Ishikawa (cell line): ENCODE measurements around the gene CORO1C.

Experiments used
- CEBPB ChIP-seq: IDR thresholded peaks from 2 replicates; pipeline ENCODE4 v1.6.1; 2012
- CREB1 ChIP-seq: IDR thresholded peaks from 2 replicates; pipeline ENCODE4 v1.6.1; 2012; ENCODE audit warnings: low read depth
- EGR1 ChIP-seq: IDR thresholded peaks from 2 replicates; pipeline ENCODE4 v1.6.1; 2012
- EP300 ChIP-seq: IDR thresholded peaks from 2 replicates; pipeline ENCODE4 v1.6.1; 2012; ENCODE audit warnings: borderline replicate concordance
- FOXM1 ChIP-seq: IDR thresholded peaks from 2 replicates; pipeline ENCODE4 v1.6.1; 2012; ENCODE audit warnings: low read depth, borderline replicate concordance
- MAX ChIP-seq: IDR thresholded peaks from 2 replicates; pipeline ENCODE4 v1.6.1; 2012
- NFIC ChIP-seq: IDR thresholded peaks from 2 replicates; pipeline ENCODE4 v1.6.1; 2012
- RAD21 ChIP-seq: IDR thresholded peaks from 2 replicates; pipeline ENCODE4 v1.6.1; 2012; ENCODE audit warnings: low read depth
- REST ChIP-seq: IDR thresholded peaks from 2 replicates; pipeline ENCODE4 v1.6.1; 2012; ENCODE audit warnings: low read depth, mild to moderate bottlenecking
- TAF1 ChIP-seq: IDR thresholded peaks from 2 replicates; pipeline ENCODE4 v1.6.1; 2012; ENCODE audit warnings: low read depth, mild to moderate bottlenecking
- TCF12 ChIP-seq: IDR thresholded peaks from 2 replicates; pipeline ENCODE4 v1.6.1; 2012; ENCODE audit warnings: low read depth
- TEAD4 ChIP-seq: IDR thresholded peaks from 2 replicates; pipeline ENCODE4 v1.6.1; 2012
- USF1 ChIP-seq: IDR thresholded peaks from 2 replicates; pipeline ENCODE4 v1.6.1; 2012
- YY1 ChIP-seq: IDR thresholded peaks from 2 replicates; pipeline ENCODE4 v1.6.1; 2012; ENCODE audit warnings: low read depth
- ZBTB7A ChIP-seq: IDR thresholded peaks from 2 replicates; pipeline ENCODE4 v1.6.1; 2012; ENCODE audit warnings: low read depth

The CORO1C gene

GRCh38 chr12:108608616-108609015 is 122.7 kb downstream of the CORO1C start:
- TF ChIP-seq TCF12 (no peak), NFIC (no peak), TEAD4 (no peak), FOXM1 (no peak), EGR1 (no peak), EP300 (no peak), USF1 (no peak), TAF1 (no peak), CREB1 (no peak), MAX (no peak), ZBTB7A (no peak), REST (no peak), YY1 (no peak), RAD21 (no peak), CEBPB (no peak)

GRCh38 chr12:108607981-108608600 is 123.2 kb downstream of the CORO1C start:
- TF ChIP-seq REST, result no peak
- TF ChIP-seq TAF1, result no peak
- no peak for TF ChIP-seq USF1
- no peak for TF ChIP-seq RAD21
- no peak for TF ChIP-seq ZBTB7A
- no peak for TF ChIP-seq TCF12
- no peak for TF ChIP-seq EP300
- TF ChIP-seq YY1, result no peak
- no peak for TF ChIP-seq TEAD4
- TF ChIP-seq NFIC, result no peak
- TF ChIP-seq MAX, result no peak
- TF ChIP-seq EGR1, result no peak
- TF ChIP-seq CREB1, result no peak
- TF ChIP-seq FOXM1, result no peak
- TF ChIP-seq CEBPB, result no peak

- TF ChIP-seq TCF12 (no peak), REST (no peak), RAD21 (no peak), FOXM1 (no peak), USF1 (no peak), NFIC (no peak), YY1 (no peak), EP300 (no peak), TAF1 (no peak), MAX (no peak), EGR1 (no peak)
Observed at GRCh38 chr12:108606492-108606891, 124.8 kb downstream of the CORO1C start.

- TF ChIP-seq TAF1 (no peak), ZBTB7A (no peak), CEBPB (no peak), RAD21 (no peak), YY1 (no peak), EP300 (no peak), MAX (no peak), EGR1 (no peak), CREB1 (no peak), REST (no peak)
Observed at GRCh38 chr12:108605690-108606406, 125.5 kb downstream of the CORO1C start.
